Erythroblast (primary cell): ENCODE measurements around the gene SOX21.
A peak's percentile ranks its signal among the peaks of the same experiment; 100 is the strongest.

Experiments used
- DNase-seq, 2 experiments: peaks; one replicate each; lab custom pipeline; 2025; lab: John Stamatoyannopoulos, UW
- GATA1 ChIP-seq: IDR thresholded peaks from 2 replicates; pipeline ENCODE4 v1.6.1; 2011; ENCODE audit warnings: low read depth, mild to moderate bottlenecking, control low read depth, low read length, moderate library complexity
- POLR2A ChIP-seq: IDR thresholded peaks from 2 replicates; pipeline ENCODE4 v1.6.1; 2011; ENCODE audit warnings: mild to moderate bottlenecking, low read length

SOX21 gene

GRCh38 chr13:94678845-94679244, 33.5 kb downstream of the SOX21 start:
- DNase-seq = no peak
- TF ChIP-seq POLR2A = no peak
- no peak for TF ChIP-seq GATA1

GRCh38 chr13:94677799-94678198, 34.5 kb downstream of the SOX21 start:
- no peak for DNase-seq
- no peak for TF ChIP-seq GATA1
- TF ChIP-seq POLR2A = no peak

GRCh38 chr13:94674609-94675348, 37.6 kb downstream of the SOX21 start:
- TF ChIP-seq GATA1 = no peak
- no peak for TF ChIP-seq POLR2A
- peak; percentile 81 to 85 for DNase-seq

GRCh38 chr13:94673851-94674250, 38.5 kb downstream of the SOX21 start:
- no peak for TF ChIP-seq GATA1
- TF ChIP-seq POLR2A = no peak
- DNase-seq = peak; percentile 37

- no peak for DNase-seq
Observed at GRCh38 chr13:94672400-94672799, 39.9 kb downstream of the SOX21 start.

GRCh38 chr13:94667190-94667589, 45.2 kb downstream of the SOX21 start:
- TF ChIP-seq POLR2A (no peak), GATA1 (no peak)
- DNase-seq = no peak

More at GRCh38 chr13:94672400-94672799, 39.9 kb downstream of the SOX21 start:
- no peak for TF ChIP-seq POLR2A
- no peak for TF ChIP-seq GATA1

- no peak for DNase-seq
- no peak for TF ChIP-seq GATA1
- TF ChIP-seq POLR2A = no peak
Observed at GRCh38 chr13:94666065-94666464, 46.3 kb downstream of the SOX21 start.

GRCh38 chr13:94664889-94665288, 47.5 kb downstream of the SOX21 start:
- DNase-seq = peak; percentile 72 to 81
- no peak for TF ChIP-seq POLR2A
- no peak for TF ChIP-seq GATA1

GRCh38 chr13:94662274-94662945, 49.9 kb downstream of the SOX21 start:
- peak; percentile 76 for TF ChIP-seq POLR2A
- TF ChIP-seq GATA1 = peak; percentile 21
- peak; percentile 92 to 96 for DNase-seq

- peak; percentile 25 to 47 for DNase-seq
- no peak for TF ChIP-seq POLR2A
- TF ChIP-seq GATA1 = no peak
Observed at GRCh38 chr13:94661406-94661805, 50.9 kb downstream of the SOX21 start.

GRCh38 chr13:94660695-94661326, 51.5 kb downstream of the SOX21 start:
- TF ChIP-seq GATA1 (no peak), POLR2A (no peak)
- peak; percentile 76 to 77 for DNase-seq
